Suprapubic skin (tissue), 4 donors: ENCODE data around the gene EFHD2. TPM values are rescaled to one million over a fixed set of nuclear protein-coding genes. Genes with fewer than 3 reads are reported as not detected.

Experiments
- DNase-seq, 2 donors: peaks; one replicate each; pipeline ENCODE4 v3.0.0-alpha.2; 2019; ENCODE audit warnings: low spot score in 2 of 2
- H3K27ac ChIP-seq: fragments of 200-600 bp; sonication (generic); one replicate; pipeline ENCODE4 v1.5.1; 2019
- H3K27me3 ChIP-seq: fragments of 200-600 bp; sonication (generic); one replicate; pipeline ENCODE4 v1.5.1; 2019
- H3K36me3 ChIP-seq: fragments of 200-600 bp; sonication (generic); one replicate; pipeline ENCODE4 v1.5.1; 2019
- H3K4me1 ChIP-seq: fragments of 200-600 bp; sonication (generic); one replicate; pipeline ENCODE4 v1.5.1; 2019
- H3K4me3 ChIP-seq: fragments of 200-600 bp; sonication (generic); one replicate; pipeline ENCODE4 v1.5.1; 2019; ENCODE audit warnings: mild to moderate bottlenecking
- H3K9me3 ChIP-seq: fragments of 200-600 bp; sonication (generic); one replicate; pipeline ENCODE4 v1.5.1; 2019
- EP300 ChIP-seq: sonication (generic); formaldehyde crosslinking; IDR thresholded peaks from one replicate; pipeline ENCODE4 v1.6.1; 2017; ENCODE audit warnings: antibody characterized with exemption
- POLR2A ChIP-seq, 2 donors: fragments of 450-650 bp; IDR thresholded peaks; one replicate each; pipeline ENCODE4 v1.6.1; 2017; ENCODE audit warnings: antibody characterized with exemption in 2 of 2, mild to moderate bottlenecking in 2 of 2, moderate library complexity in 2 of 2
- POLR2AphosphoS5 ChIP-seq, 3 donors: sonication (generic); formaldehyde crosslinking; IDR thresholded peaks; one replicate each; pipeline ENCODE4 v1.6.1; 2017; ENCODE audit warnings: antibody characterized with exemption in 3 of 3
- WGBS: methylation state at CpG from one replicate; pipeline ENCODE4 v1.1.5; 2018; 5-methylcytosine and 5-hydroxymethylcytosine counted together
- total RNA-seq, 4 donors: library from RNA; depleted of rRNA; stranded (reverse); fragments of >200 nt; gene quantifications; one replicate each; pipeline ENCODE4 v1.1.0, GENCODE V29; 2016
- TF ChIP-seq, protein P1 (sequence below), 2 donors: fragments of 200-600 bp in 1 of 2; fragments of 450-650 bp in 1 of 2; sonication (generic) in 1 of 2; IDR thresholded peaks; one replicate each; pipeline ENCODE4 v1.5.1; 2016 to 2019; ENCODE audit warnings: antibody characterized with exemption in 2 of 2, mild to moderate bottlenecking in 1 of 2, moderate library complexity in 1 of 2

Gene EFHD2
- total RNA-seq, 4 donors from 2014 or later, result 43.5 to 54.4 (median 49.9) TPM

DNA sequence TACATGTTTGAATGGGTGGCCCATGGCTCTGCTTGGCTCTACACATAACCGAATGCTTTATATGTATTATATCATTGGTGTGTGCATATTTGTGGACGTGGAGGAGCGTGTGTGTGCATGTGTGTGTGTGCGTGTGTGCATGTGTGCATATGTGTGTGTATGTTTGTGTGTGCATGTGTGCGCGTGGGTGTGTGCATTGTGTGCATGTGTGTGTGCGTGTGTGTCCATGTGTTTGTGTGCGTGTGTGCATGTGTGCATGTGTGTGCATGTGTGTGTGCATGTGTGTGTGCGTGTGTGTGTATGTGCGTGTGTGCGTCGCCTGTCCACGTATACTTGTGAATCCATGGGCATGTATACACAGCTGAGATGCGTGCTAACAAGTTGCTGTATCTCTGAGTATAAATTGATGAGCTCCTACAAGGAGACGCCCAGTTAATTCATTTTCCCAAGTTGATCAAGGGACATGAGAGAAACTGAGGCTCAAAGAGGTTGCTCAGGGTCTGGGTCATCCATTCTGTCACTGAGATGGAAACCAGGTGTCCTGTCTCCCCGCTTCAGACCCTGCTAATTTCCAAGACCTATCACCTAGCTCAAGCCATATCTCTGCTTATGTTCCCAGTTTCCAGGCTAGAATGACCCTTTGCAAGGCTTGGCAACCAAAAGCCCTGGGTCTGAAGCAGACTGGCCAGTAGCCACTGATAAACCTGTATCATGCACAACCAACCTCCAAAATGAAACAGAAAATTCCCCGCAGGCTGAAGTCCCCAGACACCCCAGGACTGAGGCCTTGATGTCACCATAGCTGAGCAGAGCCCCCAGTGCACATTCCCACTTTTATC, 25.8 kb downstream of the EFHD2 start:
- H3K9me3 ChIP-seq, result no peaks in the 10 kb centered on the region
- DNase-seq, result no peak
- H3K36me3 ChIP-seq, result no peaks in the 10 kb centered on the region
- no peak overlapping the region for H3K27ac ChIP-seq
- WGBS, result 95% methylated on average over 17 of the region's 17 CpGs
- no peaks in the 10 kb centered on the region for H3K27me3 ChIP-seq
- no peak for TF ChIP-seq POLR2A (IDR thresholded peaks at IDR 0.05)
- no peaks in the 10 kb centered on the region for H3K4me1 ChIP-seq
- H3K4me3 ChIP-seq, result no peak overlapping the region

DNA sequence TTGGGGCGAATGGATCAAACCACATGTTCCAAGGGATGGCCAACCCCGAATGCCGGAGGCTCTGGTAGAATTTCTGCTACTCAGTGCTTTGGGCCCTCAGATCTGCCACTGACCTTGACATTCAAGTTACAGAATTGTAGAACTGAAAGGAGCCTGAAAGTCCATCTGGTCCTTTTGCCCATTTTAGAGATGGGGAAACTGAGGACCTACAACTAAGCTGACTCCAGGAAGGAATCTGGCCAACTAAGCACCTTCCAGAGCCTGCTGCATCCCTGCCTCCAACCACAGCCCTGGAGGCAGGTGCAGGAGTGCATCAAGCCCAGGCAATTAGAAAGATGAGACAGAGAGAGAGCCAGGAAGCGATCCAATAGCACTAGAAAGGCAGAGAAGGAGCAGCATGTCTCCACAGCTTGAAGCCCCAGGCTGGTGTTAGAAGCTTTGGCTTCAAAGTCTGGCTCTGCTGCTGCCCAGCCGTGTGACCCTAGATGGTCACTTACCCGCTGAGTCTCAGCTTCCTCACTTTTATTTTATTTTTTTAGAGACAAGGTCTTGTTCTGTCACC, 27.3 kb downstream of the EFHD2 start:
- Histone ChIP-seq H3K4me1 (no peaks in the 10 kb centered on the region), H3K27me3 (no peaks in the 10 kb centered on the region), H3K4me3 (no peak overlapping the region), H3K36me3 (no peaks in the 10 kb centered on the region), H3K9me3 (no peaks in the 10 kb centered on the region), H3K27ac (no peak overlapping the region)
- TF ChIP-seq, protein P1, sequence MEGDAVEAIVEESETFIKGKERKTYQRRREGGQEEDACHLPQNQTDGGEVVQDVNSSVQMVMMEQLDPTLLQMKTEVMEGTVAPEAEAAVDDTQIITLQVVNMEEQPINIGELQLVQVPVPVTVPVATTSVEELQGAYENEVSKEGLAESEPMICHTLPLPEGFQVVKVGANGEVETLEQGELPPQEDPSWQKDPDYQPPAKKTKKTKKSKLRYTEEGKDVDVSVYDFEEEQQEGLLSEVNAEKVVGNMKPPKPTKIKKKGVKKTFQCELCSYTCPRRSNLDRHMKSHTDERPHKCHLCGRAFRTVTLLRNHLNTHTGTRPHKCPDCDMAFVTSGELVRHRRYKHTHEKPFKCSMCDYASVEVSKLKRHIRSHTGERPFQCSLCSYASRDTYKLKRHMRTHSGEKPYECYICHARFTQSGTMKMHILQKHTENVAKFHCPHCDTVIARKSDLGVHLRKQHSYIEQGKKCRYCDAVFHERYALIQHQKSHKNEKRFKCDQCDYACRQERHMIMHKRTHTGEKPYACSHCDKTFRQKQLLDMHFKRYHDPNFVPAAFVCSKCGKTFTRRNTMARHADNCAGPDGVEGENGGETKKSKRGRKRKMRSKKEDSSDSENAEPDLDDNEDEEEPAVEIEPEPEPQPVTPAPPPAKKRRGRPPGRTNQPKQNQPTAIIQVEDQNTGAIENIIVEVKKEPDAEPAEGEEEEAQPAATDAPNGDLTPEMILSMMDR (IDR thresholded peaks at IDR 0.05), result no peak
- TF ChIP-seq EP300 (no peak), POLR2A (IDR thresholded peaks at IDR 0.05) (no peak), POLR2AphosphoS5 (IDR thresholded peaks at IDR 0.05) (no peak)
- no peak for DNase-seq
- WGBS, result 88% methylated on average over 6 of the region's 6 CpGs

DNA sequence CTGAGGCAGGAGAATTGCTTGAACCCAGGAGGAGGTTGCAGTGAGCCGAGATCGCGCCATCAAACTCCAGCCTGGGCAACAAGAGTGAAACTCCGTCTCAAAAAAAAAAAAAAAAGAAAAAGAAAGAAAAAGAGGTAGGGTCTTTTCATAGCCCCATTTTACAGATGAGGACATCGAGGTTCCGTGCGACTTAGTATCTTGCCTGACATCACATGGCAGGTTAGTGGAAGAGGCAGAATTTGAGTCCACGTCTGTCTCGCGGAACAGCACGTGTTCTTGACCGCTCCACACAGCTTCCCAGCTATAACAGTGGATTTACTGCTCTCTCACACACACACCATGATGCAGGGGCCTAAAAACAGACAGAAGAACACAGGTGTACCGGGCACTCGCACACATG, 29.6 kb downstream of the EFHD2 start:
- H3K4me3 ChIP-seq, result no peak overlapping the region
- H3K9me3 ChIP-seq, result no peaks in the 10 kb centered on the region
- 94% methylated on average over 14 of the region's 14 CpGs for WGBS
- no peak for TF ChIP-seq EP300
- no peak for DNase-seq
- H3K27ac ChIP-seq, result no peak overlapping the region
- no peaks in the 10 kb centered on the region for H3K4me1 ChIP-seq
- H3K36me3 ChIP-seq, result no peaks in the 10 kb centered on the region
- H3K27me3 ChIP-seq, result no peaks in the 10 kb centered on the region

GRCh38 chr1:15440357-15440756, 30.7 kb downstream of the EFHD2 start:
- no peaks in the 10 kb centered on the region for H3K27me3 ChIP-seq
- TF ChIP-seq POLR2A (IDR thresholded peaks at IDR 0.05), result no peak
- TF ChIP-seq, protein P1 (IDR thresholded peaks at IDR 0.05), result no peak
- DNase-seq, result no peak
- WGBS, result 96% methylated on average over 9 of the region's 13 CpGs
- no peaks in the 10 kb centered on the region for H3K9me3 ChIP-seq
- no peaks in the 10 kb centered on the region for H3K4me1 ChIP-seq
- H3K36me3 ChIP-seq, result no peaks in the 10 kb centered on the region
- no peak overlapping the region for H3K4me3 ChIP-seq
- no peak overlapping the region for H3K27ac ChIP-seq

DNA sequence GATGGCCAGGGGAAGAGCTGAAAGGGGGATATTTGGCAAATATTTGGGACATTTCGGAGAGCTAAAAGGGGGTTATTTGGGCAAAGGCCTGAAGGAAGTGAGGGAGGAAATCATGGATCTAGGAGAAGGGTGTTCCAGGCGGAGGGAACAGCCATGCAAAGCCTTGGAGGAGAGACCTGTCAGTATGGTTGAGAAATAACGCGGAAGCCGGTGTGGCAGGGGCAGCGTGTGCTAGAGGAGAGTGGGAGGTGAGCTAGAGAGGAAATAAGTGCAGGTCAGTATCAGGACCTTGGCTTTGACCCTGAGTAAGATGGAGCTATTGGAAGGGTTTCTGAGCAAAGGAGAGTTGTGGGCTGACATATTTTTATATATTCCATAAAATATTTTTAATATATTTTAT, 31.6 kb downstream of the EFHD2 start:
- no peak for DNase-seq
- no peak overlapping the region for H3K27ac ChIP-seq
- no peaks in the 10 kb centered on the region for H3K36me3 ChIP-seq
- H3K27me3 ChIP-seq, result no peaks in the 10 kb centered on the region
- no peak overlapping the region for H3K4me3 ChIP-seq
- no peaks in the 10 kb centered on the region for H3K4me1 ChIP-seq
- 88% methylated on average over 6 of the region's 6 CpGs for WGBS
- H3K9me3 ChIP-seq, result no peaks in the 10 kb centered on the region
- TF ChIP-seq POLR2A (IDR thresholded peaks at IDR 0.05) (no peak), EP300 (no peak), POLR2AphosphoS5 (IDR thresholded peaks at IDR 0.05) (no peak)
- TF ChIP-seq, protein P1 (IDR thresholded peaks at IDR 0.05), result no peak

DNA sequence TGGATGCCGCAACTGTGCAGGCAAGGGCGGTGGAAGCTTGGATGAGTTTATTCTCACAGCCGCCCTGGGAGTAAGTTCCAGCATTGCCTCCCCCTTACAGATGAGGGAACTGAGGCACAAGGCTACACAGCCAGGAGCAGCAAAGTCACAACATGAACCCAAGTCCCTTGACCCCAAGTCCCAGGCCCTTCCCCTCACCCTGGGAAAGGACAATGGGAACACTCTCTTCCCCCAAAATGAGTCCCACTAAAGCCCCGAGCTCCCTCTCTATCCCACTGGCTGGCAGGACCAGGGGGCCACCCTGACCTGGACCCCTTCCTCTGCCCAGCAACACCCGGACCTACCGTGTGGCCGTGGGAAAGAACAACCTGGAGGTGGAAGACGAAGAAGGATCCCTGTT, 32.4 kb downstream of the EFHD2 start:
- no peaks in the 10 kb centered on the region for H3K36me3 ChIP-seq
- DNase-seq, result no peak
- 87% methylated on average over 7 of the region's 8 CpGs for WGBS
- peaks cover 3% of the 10 kb centered on the region for H3K27me3 ChIP-seq
- H3K9me3 ChIP-seq, result no peaks in the 10 kb centered on the region
- TF ChIP-seq EP300, result no peak
- TF ChIP-seq, protein P1 (IDR thresholded peaks at IDR 0.05), result no peak
- no peak for TF ChIP-seq POLR2AphosphoS5 (IDR thresholded peaks at IDR 0.05)
- TF ChIP-seq POLR2A (IDR thresholded peaks at IDR 0.05), result no peak
- H3K4me1 ChIP-seq, result no peaks in the 10 kb centered on the region
- H3K27ac ChIP-seq, result no peak overlapping the region
- H3K4me3 ChIP-seq, result no peak overlapping the region
